Measurements from ENCODE around the gene ERBB2. TPM values are rescaled to one million over a fixed set of nuclear protein-coding genes. Genes with fewer than 3 reads are reported as not detected.

The ERBB2 gene
- total and polyA plus RNA-seq, 2 of the 8 experiments (the other 6 are each of a cell fraction or from before 2014, with no cell fraction given), result 183 to 394 TPM

- Histone ChIP-seq H3K14ac (ENCODE audit: insufficient read length) (no peak within 1 kb of the TSS), H3K56ac (replicated peaks; ENCODE audit: insufficient read length, low read depth, low read length) (no peak within 1 kb of the TSS), H3K4ac (replicated peaks; ENCODE audit: insufficient read length, low read depth, low read length) (no peak within 1 kb of the TSS), H4K8ac (ENCODE audit: extremely low read depth, insufficient read depth, low read length) (peak within 1 kb of the TSS; percentile 94; the same call in 1 of the 2 replicates), H3K36me3 (ENCODE audit: control insufficient read depth in 2 of 4, insufficient read depth in 4 of 4, low read length in 3 of 4) (peaks cover 6 to 33% (median 21%) of the 10 kb centered on the region in 4 experiments), H2BK12ac (ENCODE audit: low read depth, low read length) (peak within 1 kb of the TSS; percentile 92; the same call in 1 of the 2 replicates), H2AK5ac (ENCODE audit: low read depth, low read length) (no peak within 1 kb of the TSS), H3K9ac (replicated peaks in 1 of 4; ENCODE audit: extremely low read depth in 1 of 4, low read depth in 3 of 4, low read length in 3 of 4) (peak within 1 kb of the TSS; percentile 41 to 65 (median 58); a peak in 6 of 7 replicates), H3K79me2 (ENCODE audit: control insufficient read depth in 1 of 2, insufficient read depth in 2 of 2, low read length in 2 of 2) (no peaks in the 10 kb centered on the region), H2BK15ac (ENCODE audit: low read length) (peak within 1 kb of the TSS; percentile 10; the same call in 1 of the 2 replicates), H2BK120ac (replicated peaks; ENCODE audit: low read depth, low read length) (no peak within 1 kb of the TSS), H4K20me1 (replicated peaks in 1 of 2; ENCODE audit: control insufficient read depth in 1 of 2, insufficient read depth in 2 of 2, low read length in 2 of 2) (peaks cover 3 to 9% of the 10 kb centered on the region in 2 experiments), H3K79me1 (ENCODE audit: low read depth, low read length) (no peaks in the 10 kb centered on the region), H3K4me1 (replicated peaks in 1 of 4; ENCODE audit: control insufficient read depth in 3 of 4, insufficient read depth in 4 of 4, low read length in 3 of 4) (peaks cover 0 to 4% (median 0%) of the 10 kb centered on the region in 4 experiments; a peak in 2 of 7 replicates), H3K4me2 (ENCODE audit: insufficient read depth in 1 of 2, low read depth in 2 of 2, low read length in 2 of 2) (peak within 1 kb of the TSS; percentile 67 to 73), H3K27me3 (replicated peaks in 1 of 4; ENCODE audit: control insufficient read depth in 3 of 4, extremely low read depth in 1 of 4, insufficient read depth in 3 of 4, low read length in 3 of 4) (no peaks in the 10 kb centered on the region), H3K23ac (ENCODE audit: insufficient read length) (no peak within 1 kb of the TSS), H2AFZ (ENCODE audit: low read length) (no peak within 1 kb of the TSS), H3K9me3 (ENCODE audit: insufficient read depth in 2 of 2, low read depth in 1 of 2, low read length in 1 of 2) (no peaks in the 10 kb centered on the region), H2BK20ac (ENCODE audit: low read length) (0 out of 2 replicates have a peak within 1 kb of the TSS, but pooled peaks have one; percentile 72), H3K18ac (ENCODE audit: extremely low read depth, low read length) (peak within 1 kb of the TSS; percentile 27), H4K91ac (replicated peaks; ENCODE audit: insufficient read length, low read length) (no peak within 1 kb of the TSS), H3K4me3 (ENCODE audit: extremely low read depth in 1 of 4, insufficient read depth in 2 of 4, low read depth in 3 of 4, low read length in 4 of 4) (peak within 1 kb of the TSS; percentile 55 to 72 (median 61)), H3K27ac (ENCODE audit: low read depth, low read length) (peak within 1 kb of the TSS; percentile 1; the same call in 1 of the 2 replicates), H4K5ac (ENCODE audit: insufficient read length, low read depth, low read length) (peak within 1 kb of the TSS; percentile 53), H3K23me2 (ENCODE audit: low read depth, low read length) (peaks cover 5% of the 10 kb centered on the region; the same call in 1 of the 2 replicates), H2BK5ac (ENCODE audit: low read depth, low read length) (peak within 1 kb of the TSS; percentile 83; the same call in 1 of the 2 replicates)
- ChIA-PET CTCF (ENCODE audit: partially characterized antibody) (interaction anchor here (0.6 to 5.3 kb wide), 36 partner anchors 9 to 285 kb away, joined by 3 to 50 read pairs (median 6); partner anchors contain the start of genes CSF3, ERBB2, PGAP3 and STARD3), POLR2A (ENCODE audit: partially characterized antibody) (interaction anchor here (0.6 to 5.4 kb wide), 28 partner anchors 8 to 370 kb away, joined by 3 to 54 read pairs (median 5); partner anchors contain the start of genes ERBB2, NR1D1, PGAP3 and PNMT)
- WGBS, 2 experiments (ENCODE audit: extremely low coverage in 1 of 2, insufficient coverage in 1 of 2, insufficient read length in 1 of 2, insufficient replicate concordance in 2 of 2, low coverage in 1 of 2, low lambda C conversion rate in 2 of 2, missing lambda C conversion rate in 1 of 2), result 7% methylated on average over 49 of the region's 65 CpGs; no CpG with 5 or more reads in 1 of the 2 experiments
- FAIRE-seq (no peak), DNase-seq (ENCODE audit: low read depth in 1 of 2, low spot score in 2 of 2) (peak; percentile 74 to 100)
- peak; percentile 89 for TF ChIP-seq POLR2AphosphoS5 (IDR thresholded peaks at IDR 0.05; ENCODE audit: low read depth, low read length)
- TF ChIP-seq NANOG (IDR thresholded peaks at IDR 0.05; ENCODE audit: insufficient read depth, low read depth, low read length, poor library complexity, severe bottlenecking), result no peak
These were observed 30.4 kb downstream of the ERBB2 start, which contains the start of gene MIEN1 for GRCh38 chr17:39730095-39730921. Gene MIEN1 (minus strand): TSS chr17:39730532. CDS start chr17:39730495, 37 bp downstream.
